GM19397 (cell line): ENCODE data around the gene MYO16.

Experiments used
- ATAC-seq: cut with Tn5 transposase; IDR thresholded peaks from one replicate; pipeline ENCODE4 v1.9.1; 2021; ENCODE audit warnings: mild to moderate bottlenecking, moderate library complexity; ENCODE audit not compliant: unreplicated experiment

Gene MYO16

GRCh38 chr13:108662528-108662927, 33.1 kb downstream of the MYO16 start:
- ATAC-seq = no peak

- no peak for ATAC-seq
Observed at GRCh38 chr13:108663710-108664109, 34.3 kb downstream of the MYO16 start.

- no peak for ATAC-seq
Observed at GRCh38 chr13:108667205-108667604, 37.8 kb downstream of the MYO16 start.

GRCh38 chr13:108669381-108669780, 40.0 kb downstream of the MYO16 start:
- ATAC-seq = no peak

- ATAC-seq = no peak
Observed at GRCh38 chr13:108674346-108674745, 44.9 kb downstream of the MYO16 start.

- no peak for ATAC-seq
Observed at GRCh38 chr13:108674771-108675170, 45.4 kb downstream of the MYO16 start.

- ATAC-seq = no peak
Observed at GRCh38 chr13:108676620-108677019, 47.2 kb downstream of the MYO16 start.

- no peak for ATAC-seq
Observed at GRCh38 chr13:108677806-108678205, 48.4 kb downstream of the MYO16 start.

GRCh38 chr13:108680011-108680410, 50.6 kb downstream of the MYO16 start:
- ATAC-seq = no peak

- ATAC-seq = no peak
Observed at GRCh38 chr13:108681986-108682575, 52.7 kb downstream of the MYO16 start.

- ATAC-seq = no peak
Observed at GRCh38 chr13:108682714-108683113, 53.3 kb downstream of the MYO16 start.

- no peak for ATAC-seq
Observed at GRCh38 chr13:108686027-108686426, 56.6 kb downstream of the MYO16 start.

GRCh38 chr13:108690726-108691125, 61.3 kb downstream of the MYO16 start:
- ATAC-seq = no peak

- no peak for ATAC-seq
Observed at GRCh38 chr13:108700422-108701170, 71.2 kb downstream of the MYO16 start.

GRCh38 chr13:108702171-108702570, 72.8 kb downstream of the MYO16 start:
- no peak for ATAC-seq

GRCh38 chr13:108705031-108705430, 75.6 kb downstream of the MYO16 start:
- ATAC-seq = no peak

GRCh38 chr13:108707584-108707983, 78.2 kb downstream of the MYO16 start:
- ATAC-seq = no peak

- no peak for ATAC-seq
Observed at GRCh38 chr13:108708921-108709320, 79.5 kb downstream of the MYO16 start.

- ATAC-seq = no peak
Observed at GRCh38 chr13:108711386-108711785, 82.0 kb downstream of the MYO16 start.

GRCh38 chr13:108725471-108725870, 96.1 kb downstream of the MYO16 start:
- ATAC-seq = no peak

- ATAC-seq = no peak
Observed at GRCh38 chr13:108728370-108728769, 99.0 kb downstream of the MYO16 start.

GRCh38 chr13:108733022-108733560, 103.7 kb downstream of the MYO16 start:
- no peak for ATAC-seq
